Dedifferentiated amniotic fluid mesenchymal stem cell (primary cell): ENCODE data around the gene ZBP1.

ENCODE experiments used
- DNase-seq: peaks from one replicate; pipeline ENCODE4 v3.0.0-alpha.2; 2016; ENCODE audit errors: extremely low spot score

ZBP1 gene

GRCh38 chr20:57617079-57617795 lies 3.0 kb downstream of the ZBP1 start:
- no peak for DNase-seq

GRCh38 chr20:57616143-57616951 lies 3.9 kb downstream of the ZBP1 start:
- no peak for DNase-seq

GRCh38 chr20:57615445-57615811 lies 4.8 kb downstream of the ZBP1 start:
- DNase-seq = no peak

GRCh38 chr20:57614490-57615444 lies 5.5 kb downstream of the ZBP1 start:
- DNase-seq = no peak

GRCh38 chr20:57613481-57613921 lies 6.7 kb downstream of the ZBP1 start:
- no peak for DNase-seq

- no peak for DNase-seq
Observed at GRCh38 chr20:57612916-57613315, 7.3 kb downstream of the ZBP1 start.

GRCh38 chr20:57612436-57612835 lies 7.8 kb downstream of the ZBP1 start:
- DNase-seq = no peak

GRCh38 chr20:57611586-57612311 lies 8.5 kb downstream of the ZBP1 start:
- no peak for DNase-seq

GRCh38 chr20:57610261-57610952 lies 9.8 kb downstream of the ZBP1 start:
- no peak for DNase-seq

- DNase-seq = no peak
Observed at GRCh38 chr20:57609842-57610167, 10.4 kb downstream of the ZBP1 start.

GRCh38 chr20:57609086-57609841 lies 11.0 kb downstream of the ZBP1 start:
- no peak for DNase-seq

GRCh38 chr20:57608516-57608915 lies 11.7 kb downstream of the ZBP1 start:
- no peak for DNase-seq

- no peak for DNase-seq
Observed at GRCh38 chr20:57605878-57606277, 14.3 kb downstream of the ZBP1 start.

- no peak for DNase-seq
Observed at GRCh38 chr20:57605045-57605444, 15.2 kb downstream of the ZBP1 start.

- DNase-seq = no peak
Observed at GRCh38 chr20:57603120-57603519, 17.1 kb downstream of the ZBP1 start.

- no peak for DNase-seq
Observed at GRCh38 chr20:57601737-57602136, 18.5 kb downstream of the ZBP1 start.

GRCh38 chr20:57601211-57601570 lies 19.0 kb downstream of the ZBP1 start:
- DNase-seq = no peak

GRCh38 chr20:57600320-57601210 lies 19.7 kb downstream of the ZBP1 start:
- DNase-seq = no peak

- DNase-seq = no peak
Observed at GRCh38 chr20:57598491-57598890, 21.7 kb downstream of the ZBP1 start.
